Motor neuron (in vitro differentiated cells): ENCODE measurements around the gene NUP85. TPM values are rescaled to one million over a fixed set of nuclear protein-coding genes. Genes with fewer than 3 reads are reported as not detected.
A peak's percentile ranks its signal among the peaks of the same experiment; 100 is the strongest.

Source experiments
- ATAC-seq, 8 experiments: fragments of 200-7000 bp; cut with Tn5 transposase; replicated peaks in 6 of 8; 2 replicates each; pipeline ENCODE4 v1.8.0; 2021; ENCODE audit warnings: mild to moderate bottlenecking in 8 of 8, moderate library complexity in 8 of 8
- H3K27ac ChIP-seq, 2 donors: fragments of 250-450 bp; sonication (Bioruptor Pico); 2 replicates each; pipeline ENCODE4 v1.9.0; 2021; ENCODE audit warnings: antibody characterized with exemption in 2 of 2, mild to moderate bottlenecking in 2 of 2, moderate library complexity in 1 of 2
- H3K4me1 ChIP-seq, 2 donors: fragments of 250-450 bp; sonication (Bioruptor Pico); replicated peaks in 1 of 2; 2 replicates each; pipeline ENCODE4 v1.6.1; 2021; ENCODE audit warnings: antibody characterized with exemption in 2 of 2, mild to moderate bottlenecking in 2 of 2, moderate library complexity in 1 of 2
- H3K4me3 ChIP-seq, 5 donors: fragments of 250-450 bp; sonication (Bioruptor Pico); 2 replicates each; pipeline ENCODE4 v1.9.0; 2021; ENCODE audit warnings: antibody characterized with exemption in 5 of 5, mild to moderate bottlenecking in 5 of 5, moderate library complexity in 4 of 5
- WGBS, 10 experiments: fragments of 450-650 bp; shearing (Covaris generic); methylation state at CpG; one replicate each; pipeline ENCODE4 v1.0.0; 2022; 5-methylcytosine and 5-hydroxymethylcytosine counted together
- in situ Hi-C, 9 experiments: fragments of 400-800 bp; cut with MboI; loops; one replicate each; pipeline ENCODE4 v1.15.0; 2021; ENCODE audit warnings: low sequenced_read_pairs in 9 of 9, low pct_unique_long_range_greater_than_20kb in 2 of 9; ENCODE audit not compliant: unreplicated experiment in 9 of 9
- total RNA-seq, 8 experiments: library from RNA; unstranded; fragments of 300-600 nt; gene quantifications; 2 replicates each; pipeline versions ENCODE4 v1.2.3 to v1.2.4, GENCODE V29; 2022

The NUP85 gene
- total RNA-seq, 8 experiments from 2014 or later = 16.0 to 69.3 (median 21.0) TPM

- WGBS, 10 experiments = 70% methylated on average over 2 of the region's 12 CpGs; no CpG with 5 or more reads in 9 of the 10 experiments
- no peaks in the 10 kb centered on the region for H3K4me1 ChIP-seq
- in situ Hi-C loops = no loop called here
- no peak overlapping the region for H3K27ac ChIP-seq
- ATAC-seq = no peak
- no peak overlapping the region for H3K4me3 ChIP-seq
Measured at GRCh38 chr17:75239214-75239613, 33.7 kb downstream of the NUP85 start.

DNA sequence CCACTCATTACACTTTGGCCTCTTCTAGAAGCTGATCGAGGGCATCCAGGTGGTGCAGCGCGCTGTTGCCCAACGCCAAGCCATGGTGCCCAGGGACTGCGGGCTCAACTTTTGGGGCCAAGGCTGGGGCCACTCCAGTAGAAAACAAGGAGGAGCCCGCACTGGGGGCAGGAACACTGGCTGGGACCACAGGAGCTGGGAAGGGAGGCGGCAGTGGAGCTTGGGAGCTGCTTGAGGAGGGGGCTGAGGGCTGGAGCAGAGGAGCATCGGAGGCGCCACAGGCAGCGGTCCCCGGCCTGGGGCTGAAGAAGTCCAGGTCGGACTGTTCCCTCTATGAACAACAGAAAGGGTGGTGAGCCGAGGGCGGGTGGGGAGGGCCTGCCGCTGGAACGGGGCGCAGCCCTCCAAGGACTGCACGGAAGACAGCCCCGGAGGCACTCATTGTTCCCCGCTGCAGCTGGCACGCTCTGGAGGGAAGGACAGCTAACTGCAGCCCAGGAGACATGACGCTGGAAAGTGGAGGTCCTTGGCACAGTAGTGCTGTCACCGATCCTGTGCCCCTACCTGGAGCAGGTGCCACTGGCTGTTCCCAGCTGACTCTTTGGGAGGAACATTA is 34.4 kb downstream of the NUP85 start:
- in situ Hi-C loops = no loop called here
- Histone ChIP-seq H3K4me1 (no peaks in the 10 kb centered on the region), H3K4me3 (no peak overlapping the region), H3K27ac (no peak overlapping the region)
- WGBS, 10 experiments = 96 to 100% methylated on average over 1 to 4 of the region's 23 CpGs; no CpG with 5 or more reads in 8 of the 10 experiments
- ATAC-seq = peak in 3 of 8 experiments; percentile 1 to 32 (median 31)

DNA sequence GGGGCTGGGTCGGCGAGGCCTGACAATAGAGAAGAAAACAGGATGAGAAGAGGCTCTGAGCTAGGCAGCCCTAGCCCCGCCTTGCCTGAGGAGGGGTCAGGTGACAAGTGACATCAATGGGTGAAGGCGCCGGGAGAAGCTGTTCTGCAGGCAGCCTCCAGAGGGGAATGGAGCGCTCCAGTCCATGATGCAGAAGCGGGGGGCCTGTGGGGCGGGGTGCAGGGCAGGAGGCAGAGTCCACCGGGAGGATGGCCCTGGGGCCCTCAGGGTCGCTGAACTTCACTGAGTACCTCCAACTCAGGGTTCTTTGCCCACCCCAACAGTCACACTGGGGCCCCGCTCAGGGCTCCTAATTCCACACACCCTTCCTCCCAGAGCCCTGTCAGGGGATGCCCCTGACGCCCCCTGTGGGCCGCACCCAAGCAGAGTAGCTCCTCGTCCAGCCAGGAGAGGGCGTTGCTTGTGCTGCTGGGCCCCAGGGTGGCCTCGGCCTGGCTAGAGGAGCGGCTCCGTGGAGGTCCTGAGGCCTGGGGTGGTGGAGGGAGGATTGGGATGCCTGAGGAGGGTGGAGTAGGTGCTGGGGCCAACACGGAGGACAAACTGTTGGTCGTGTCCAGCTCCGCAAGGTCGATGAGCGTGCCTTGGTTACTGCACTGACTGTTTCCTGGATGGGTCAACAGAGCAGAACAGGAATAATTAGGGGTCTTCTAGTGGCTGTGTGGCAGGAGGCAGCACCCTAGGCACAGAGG is 35.1 kb downstream of the NUP85 start:
- peak; percentile 28 to 92 (median 77) for ATAC-seq
- in situ Hi-C loops = no loop called here
- 40 to 100% (median 72%) methylated on average over 1 to 12 of the region's 23 CpGs; no CpG with 5 or more reads in 4 of the 10 experiments for WGBS, 10 experiments
- H3K27ac ChIP-seq = no peak overlapping the region
- H3K4me1 ChIP-seq = no peaks in the 10 kb centered on the region
- H3K4me3 ChIP-seq = no peak overlapping the region

DNA sequence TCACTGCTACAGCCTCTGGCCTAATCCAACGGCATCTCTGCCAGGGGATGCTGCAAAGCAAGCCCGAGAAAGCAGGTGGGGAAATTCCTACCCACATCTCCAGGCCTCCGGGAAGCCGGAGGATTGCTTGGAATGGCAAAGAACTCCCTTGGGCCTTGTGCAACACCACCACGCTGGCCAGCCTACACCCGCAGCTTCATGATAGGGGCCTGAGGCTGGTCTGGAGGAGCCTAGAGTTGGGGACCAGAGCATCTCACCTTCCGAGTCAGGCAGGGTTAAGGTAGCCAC is 35.6 kb downstream of the NUP85 start:
- ATAC-seq = no peak
- Histone ChIP-seq H3K4me3 (no peak overlapping the region), H3K4me1 (no peaks in the 10 kb centered on the region), H3K27ac (no peak overlapping the region)
- WGBS, 10 experiments = 98 to 100% (median 100%) methylated on average over 1 to 5 of the region's 7 CpGs; no CpG with 5 or more reads in 7 of the 10 experiments
- in situ Hi-C loops = no loop called here

DNA sequence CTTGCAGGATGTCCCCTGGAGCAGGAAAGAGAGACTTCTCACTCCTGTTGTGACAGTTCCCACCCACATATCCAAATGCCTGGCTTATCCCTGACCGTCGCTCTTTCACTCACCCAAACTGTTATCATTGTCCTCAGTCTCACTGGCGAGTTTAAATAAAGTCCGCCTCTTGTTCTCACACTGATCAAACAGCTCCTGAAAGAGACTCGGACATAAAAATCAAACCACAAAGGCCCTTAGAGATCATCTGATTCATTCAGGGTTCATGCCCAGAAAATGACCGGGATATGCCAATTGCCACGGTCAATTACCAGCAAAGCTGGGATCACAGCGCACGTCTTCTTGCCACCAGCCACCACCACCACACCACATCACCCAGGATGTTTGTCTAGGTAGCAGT is 36.0 kb downstream of the NUP85 start:
- in situ Hi-C loops = no loop called here
- ATAC-seq = no peak
- WGBS, 10 experiments = 96 to 100% (median 100%) methylated on average over 2 to 5 of the region's 9 CpGs; no CpG with 5 or more reads in 5 of the 10 experiments
- Histone ChIP-seq H3K4me1 (no peaks in the 10 kb centered on the region), H3K4me3 (no peak overlapping the region), H3K27ac (no peak overlapping the region)

- ATAC-seq = peak in 3 of 8 experiments; percentile 38 to 86 (median 84)
- Histone ChIP-seq H3K4me1 (no peaks in the 10 kb centered on the region), H3K27ac (no peak overlapping the region), H3K4me3 (no peak overlapping the region)
- in situ Hi-C loops = no loop called here
- 38 to 100% (median 96%) methylated on average over 1 to 7 of the region's 15 CpGs; no CpG with 5 or more reads in 5 of the 10 experiments for WGBS, 10 experiments
Measured at GRCh38 chr17:75241996-75242460, 36.5 kb downstream of the NUP85 start.

DNA sequence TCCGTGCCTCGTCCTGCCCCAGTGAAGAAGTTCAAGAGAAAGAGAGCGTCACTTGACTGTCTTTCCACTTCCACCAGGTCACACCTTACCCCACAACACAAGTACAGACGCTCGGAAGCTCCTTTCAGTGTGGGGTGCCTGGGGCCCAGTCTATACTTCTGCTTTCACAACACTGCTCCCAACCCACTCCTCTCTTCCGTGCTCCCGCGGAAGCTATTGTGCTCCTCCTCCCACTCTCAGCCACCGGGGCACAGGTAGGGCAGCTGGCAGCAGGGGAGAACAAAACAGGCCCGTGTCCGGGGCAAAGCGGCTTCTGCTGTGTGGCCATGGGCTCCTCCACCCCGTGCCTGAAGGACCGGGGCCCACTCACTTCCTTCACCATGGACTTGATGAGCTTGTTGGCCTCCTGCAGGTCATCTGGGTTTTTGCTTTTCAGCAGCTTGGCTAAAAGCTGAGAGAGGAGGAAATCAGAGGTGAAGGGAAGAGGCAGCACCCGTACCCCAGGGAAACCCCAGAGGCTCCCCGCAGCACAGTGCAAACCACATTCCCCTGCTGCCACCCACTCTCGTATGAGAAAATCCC is 37.1 kb downstream of the NUP85 start:
- no peak overlapping the region for H3K4me3 ChIP-seq
- 77 to 100% (median 94%) methylated on average over 1 to 10 of the region's 17 CpGs; no CpG with 5 or more reads in 1 of the 10 experiments for WGBS, 10 experiments
- H3K4me1 ChIP-seq = no peaks in the 10 kb centered on the region
- ATAC-seq = no peak
- no peak overlapping the region for H3K27ac ChIP-seq
- in situ Hi-C loops = no loop called here

- in situ Hi-C loops = no loop called here
- Histone ChIP-seq H3K4me3 (no peak overlapping the region), H3K4me1 (no peaks in the 10 kb centered on the region), H3K27ac (no peak overlapping the region)
- 88 to 100% (median 92%) methylated on average over 2 to 10 of the region's 22 CpGs; no CpG with 5 or more reads in 2 of the 10 experiments for WGBS, 10 experiments
- ATAC-seq = no peak
Measured at GRCh38 chr17:75244133-75244866, 38.8 kb downstream of the NUP85 start.

DNA sequence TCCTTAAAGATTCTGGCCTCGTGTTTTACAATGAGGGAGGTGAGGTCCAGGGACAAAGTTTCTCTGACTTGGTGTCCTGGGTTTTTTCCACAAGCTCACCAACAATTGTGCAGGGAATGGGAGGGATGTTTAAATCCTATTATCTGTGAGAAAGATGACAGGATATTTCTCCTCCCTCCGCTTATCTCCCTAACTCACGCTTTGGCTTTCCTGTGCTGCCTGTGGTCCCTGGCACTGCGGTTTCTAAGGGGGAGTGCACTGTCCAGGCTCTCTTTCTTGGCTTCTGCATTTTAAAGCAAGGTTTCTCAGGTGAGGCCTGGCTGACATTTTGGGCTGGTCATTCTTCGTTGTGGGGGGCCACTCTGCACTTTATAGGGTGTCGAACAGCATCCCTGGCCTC is 39.5 kb downstream of the NUP85 start:
- H3K4me1 ChIP-seq = no peaks in the 10 kb centered on the region
- H3K4me3 ChIP-seq = no peak overlapping the region
- in situ Hi-C loops = no loop called here
- 80 to 100% (median 95%) methylated on average over 1 to 5 of the region's 6 CpGs; no CpG with 5 or more reads in 2 of the 10 experiments for WGBS, 10 experiments
- no peak overlapping the region for H3K27ac ChIP-seq
- ATAC-seq = no peak

GRCh38 chr17:75246404-75246803 is 40.9 kb downstream of the NUP85 start:
- WGBS, 10 experiments = 60 to 95% (median 94%) methylated on average over 1 to 10 of the region's 12 CpGs; no CpG with 5 or more reads in 5 of the 10 experiments
- Histone ChIP-seq H3K27ac (no peak overlapping the region), H3K4me1 (no peaks in the 10 kb centered on the region), H3K4me3 (no peak overlapping the region)
- in situ Hi-C loops = no loop called here
- no peak for ATAC-seq

- Histone ChIP-seq H3K4me1 (no peaks in the 10 kb centered on the region), H3K27ac (no peak overlapping the region), H3K4me3 (no peak overlapping the region)
- in situ Hi-C loops = no loop called here
- no peak for ATAC-seq
- 47 to 100% (median 92%) methylated on average over 2 to 3 of the region's 4 CpGs; no CpG with 5 or more reads in 1 of the 10 experiments for whole genome bisulfite sequencing, 10 experiments
Measured at GRCh38 chr17:75249564-75249963, 44.1 kb downstream of the NUP85 start.

GRCh38 chr17:75250009-75250471 is 44.6 kb downstream of the NUP85 start:
- no peaks in the 10 kb centered on the region for H3K4me1 ChIP-seq
- 15 to 100% (median 91%) methylated on average over 1 to 11 of the region's 11 CpGs; no CpG with 5 or more reads in 2 of the 10 experiments for WGBS, 10 experiments
- ATAC-seq = peak in 3 of 8 experiments; percentile 30 to 97 (median 76)
- no peak overlapping the region for H3K4me3 ChIP-seq
- in situ Hi-C loops = no loop called here
- H3K27ac ChIP-seq = no peak overlapping the region
